GM21576 (cell line): ENCODE measurements around the gene CEP126.

Source experiments
- ATAC-seq: cut with Tn5 transposase; IDR thresholded peaks from one replicate; pipeline ENCODE4 v1.9.1; 2021; ENCODE audit warnings: mild to moderate bottlenecking, moderate library complexity; ENCODE audit not compliant: unreplicated experiment

Gene CEP126

DNA sequence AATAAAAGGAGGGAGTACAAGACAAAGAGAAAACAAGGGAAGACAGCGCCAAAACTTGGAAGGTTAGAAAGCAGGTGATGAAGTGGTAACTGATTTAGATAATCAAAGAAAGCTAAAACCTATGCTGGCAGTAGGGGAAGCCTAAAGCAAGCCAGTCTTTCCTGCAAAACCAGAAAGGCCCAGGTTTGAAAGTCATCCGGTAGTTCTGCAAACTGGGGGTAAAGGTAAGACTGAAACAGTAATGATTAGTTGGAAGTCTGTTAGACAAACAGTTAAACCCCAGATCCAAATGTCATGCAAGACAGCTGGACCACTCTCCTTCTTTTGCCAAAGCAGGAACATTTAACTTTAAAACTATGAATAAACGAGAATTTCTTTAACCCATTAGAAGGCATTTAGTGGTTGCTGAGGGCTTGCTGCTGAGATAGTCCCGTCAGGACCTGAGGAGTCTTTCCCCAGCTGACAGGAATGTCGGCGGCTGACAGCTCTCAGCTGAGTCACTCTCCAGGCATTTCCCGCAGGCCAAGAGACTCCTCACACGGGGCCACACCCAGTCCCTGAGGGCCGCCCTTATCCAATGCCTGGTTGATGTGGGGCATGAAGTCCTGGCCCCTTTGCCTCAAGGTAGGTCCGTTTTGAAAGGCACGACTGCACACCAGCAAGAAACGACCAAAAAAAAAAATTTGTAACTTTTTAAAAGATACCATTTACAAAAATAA is 96.1 kb downstream of the CEP126 start:
- no peak for ATAC-seq

DNA sequence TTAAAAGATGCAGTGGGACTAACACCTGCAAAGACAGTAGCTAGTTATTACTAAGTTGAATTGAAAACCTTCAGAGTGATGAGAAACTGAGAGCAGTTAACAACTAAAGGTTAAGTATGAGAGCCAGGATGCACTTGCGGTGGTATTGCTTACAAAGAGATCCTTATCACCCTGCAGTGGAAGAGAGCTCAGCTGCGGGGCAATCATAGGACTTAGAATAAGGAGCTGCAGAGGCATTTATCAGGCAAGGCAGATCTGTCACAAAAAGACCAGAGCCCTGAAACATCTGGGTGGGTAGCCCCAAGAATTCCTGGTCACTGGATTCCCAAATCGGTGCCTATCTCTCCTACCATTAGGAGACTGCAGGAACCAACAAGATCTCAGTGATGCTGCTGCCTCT is 98.1 kb downstream of the CEP126 start:
- no peak for ATAC-seq

DNA sequence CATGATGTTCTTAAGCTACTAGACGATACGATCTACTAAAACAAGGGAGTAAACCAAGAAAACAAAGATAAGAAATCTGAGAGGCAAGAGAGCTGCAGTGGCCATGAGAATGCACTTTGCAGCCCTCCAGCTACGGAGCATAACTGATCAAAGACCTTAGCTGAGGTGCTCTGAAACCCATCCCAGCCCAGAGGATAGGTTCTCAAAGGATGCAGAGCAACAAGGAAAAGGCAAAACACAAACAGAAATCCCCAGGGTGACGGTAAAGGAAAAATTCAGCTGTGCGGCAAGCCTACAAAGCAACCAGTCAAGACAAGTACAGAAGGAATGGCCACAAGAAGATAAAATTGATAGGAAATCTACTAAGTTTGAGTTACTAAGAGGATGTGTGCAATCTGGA is 99.9 kb downstream of the CEP126 start:
- no peak for ATAC-seq

DNA sequence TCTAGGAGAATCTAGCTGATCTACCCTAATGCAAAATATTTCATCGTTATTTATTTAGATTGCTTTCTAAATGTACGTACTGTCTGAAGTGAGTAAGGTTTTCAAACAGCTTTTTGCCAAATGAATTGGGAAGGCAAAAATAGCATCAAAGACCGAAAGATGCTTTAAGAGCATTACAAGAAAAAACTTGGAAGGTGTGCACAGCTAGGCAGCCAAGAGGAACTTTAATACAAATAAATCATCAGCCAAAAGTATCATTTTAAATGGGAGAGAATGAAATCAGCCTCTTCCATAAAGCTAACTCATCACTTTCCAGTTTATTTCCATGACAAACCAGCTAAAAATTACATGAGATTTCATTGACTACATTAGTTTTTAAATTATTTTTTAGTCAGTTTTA is 102.2 kb downstream of the CEP126 start:
- ATAC-seq = no peak

DNA sequence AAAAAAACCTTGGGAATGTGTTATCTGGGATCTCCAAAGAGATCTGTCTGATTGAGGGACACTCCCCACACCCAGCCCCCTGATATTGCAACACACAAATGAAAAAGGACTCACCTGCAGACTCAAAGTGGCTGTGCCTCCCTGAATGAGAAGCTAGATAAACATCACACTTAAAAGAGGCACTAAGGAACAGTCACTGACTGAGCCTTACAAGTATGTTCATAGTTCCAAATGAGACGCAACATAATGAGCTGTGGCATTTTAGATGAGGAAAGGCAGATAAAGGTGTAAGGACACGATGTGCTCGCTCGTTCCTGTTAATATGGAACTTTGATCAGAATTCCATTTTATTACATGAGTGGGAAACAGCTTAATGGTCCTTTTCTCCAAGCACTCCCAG is 111.4 kb downstream of the CEP126 start:
- ATAC-seq = no peak

DNA sequence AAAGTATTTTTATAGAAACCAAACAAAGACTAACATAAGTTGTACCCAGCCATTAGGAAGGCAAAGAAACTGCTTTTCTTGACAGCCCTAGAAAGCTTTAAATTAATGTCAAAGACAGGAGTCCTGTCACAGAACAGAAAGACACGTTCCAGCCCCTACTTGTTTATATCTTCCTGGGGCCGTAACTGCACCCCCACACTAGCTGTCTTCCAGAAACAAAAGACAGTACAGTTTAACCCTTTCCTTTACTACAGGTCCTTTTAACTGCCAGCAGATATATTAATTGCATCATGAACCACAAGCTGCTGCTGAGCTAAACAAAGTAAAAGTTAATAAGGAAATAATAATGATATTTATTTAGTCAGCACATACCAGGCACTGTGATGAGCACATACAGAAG is 112.1 kb downstream of the CEP126 start:
- no peak for ATAC-seq

DNA sequence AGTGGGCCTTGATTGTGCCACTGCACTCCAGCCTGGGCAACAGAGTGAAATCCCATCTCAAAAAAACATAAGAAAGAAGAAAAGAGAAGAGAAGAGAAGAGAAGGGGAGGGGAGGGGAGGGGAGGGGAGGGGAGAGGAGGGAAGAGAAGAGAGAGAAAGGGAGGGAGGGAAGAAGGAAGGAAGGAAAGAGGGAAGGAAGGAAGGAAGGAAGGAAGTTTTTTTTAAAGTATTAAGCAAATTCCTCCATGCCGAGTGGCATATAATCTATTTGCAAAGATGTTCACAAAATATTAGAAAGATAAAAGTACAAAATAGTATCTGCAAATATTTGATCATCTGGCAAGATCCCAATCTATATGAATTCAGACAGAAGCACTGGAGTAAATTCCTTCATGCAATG is 121.9 kb downstream of the CEP126 start:
- no peak for ATAC-seq

DNA sequence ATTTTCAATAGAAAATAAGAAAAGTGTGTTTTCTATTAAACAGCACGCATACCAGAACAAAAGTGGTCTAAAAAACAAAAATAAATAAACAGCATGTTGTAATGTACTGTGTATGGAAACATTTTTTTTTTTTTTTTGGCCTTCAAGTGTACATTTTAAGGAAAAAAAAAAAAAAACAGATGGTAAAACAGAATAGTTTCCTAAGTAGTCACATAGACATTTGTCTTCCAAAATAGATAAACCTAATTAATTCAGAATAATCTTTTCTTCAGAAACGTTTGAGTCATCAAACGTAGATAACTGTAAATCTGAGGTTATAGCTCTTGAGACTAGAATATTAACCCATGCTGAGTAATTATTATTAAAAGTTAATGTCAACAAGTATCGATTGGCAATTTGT is 132.0 kb downstream of the CEP126 start:
- no peak for ATAC-seq

DNA sequence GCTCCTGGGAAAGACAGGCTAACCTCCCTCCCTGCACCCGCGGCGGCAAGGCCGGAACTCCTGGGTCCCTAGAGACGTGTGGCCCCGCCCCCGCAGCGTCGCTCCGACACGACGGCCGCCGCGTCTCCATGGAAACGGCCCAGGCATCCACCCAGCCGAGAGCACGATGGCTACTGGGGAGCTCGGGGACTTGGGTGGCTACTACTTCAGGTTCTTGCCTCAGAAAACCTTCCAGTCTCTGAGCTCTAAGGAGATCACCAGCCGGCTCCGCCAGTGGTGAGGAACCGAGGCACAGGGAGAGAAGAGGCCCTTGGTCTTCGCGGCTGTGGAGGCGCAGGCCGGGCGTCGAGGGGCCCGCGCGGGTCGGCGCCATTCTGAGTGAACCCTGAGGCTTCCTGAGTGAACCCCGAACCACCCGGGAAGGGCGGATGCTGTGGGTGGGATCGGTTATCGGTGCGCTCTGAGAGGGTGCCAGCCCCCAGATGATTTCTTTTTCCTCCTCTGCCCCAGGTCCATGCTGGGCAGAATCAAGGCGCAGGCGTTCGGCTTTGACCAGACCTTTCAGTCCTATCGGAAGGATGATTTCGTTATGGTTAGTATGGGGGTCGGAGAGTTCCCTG is 132.6 kb downstream of the CEP126 start, which contains the start of gene CFAP300:
TSS of gene CFAP300 (plus strand) at position 133 of the 620 bp plus-strand sequence. CDS start at position 167, 34 bp downstream.
- ATAC-seq = no peak
